ENCODE results near the gene ATP8B4.

GRCh38 chr15:49991587-49991986 is 127.4 kb downstream of the ATP8B4 start:
- TF ChIP-seq EZH2phosphoT487 (IDR thresholded peaks at IDR 0.05; ENCODE audit: insufficient read depth, low read depth) (no peak), EZH2 (IDR thresholded peaks at IDR 0.05; ENCODE audit: insufficient read depth, poor library complexity, severe bottlenecking) (no peak)

All from GM23248 (cell line).